Measurements from ENCODE around the gene LRRC34. TPM values are rescaled to one million over a fixed set of nuclear protein-coding genes. Genes with fewer than 3 reads are reported as not detected.

LRRC34 gene
- total RNA-seq = 3.4 and 3.8 TPM in 2 replicates

DNA sequence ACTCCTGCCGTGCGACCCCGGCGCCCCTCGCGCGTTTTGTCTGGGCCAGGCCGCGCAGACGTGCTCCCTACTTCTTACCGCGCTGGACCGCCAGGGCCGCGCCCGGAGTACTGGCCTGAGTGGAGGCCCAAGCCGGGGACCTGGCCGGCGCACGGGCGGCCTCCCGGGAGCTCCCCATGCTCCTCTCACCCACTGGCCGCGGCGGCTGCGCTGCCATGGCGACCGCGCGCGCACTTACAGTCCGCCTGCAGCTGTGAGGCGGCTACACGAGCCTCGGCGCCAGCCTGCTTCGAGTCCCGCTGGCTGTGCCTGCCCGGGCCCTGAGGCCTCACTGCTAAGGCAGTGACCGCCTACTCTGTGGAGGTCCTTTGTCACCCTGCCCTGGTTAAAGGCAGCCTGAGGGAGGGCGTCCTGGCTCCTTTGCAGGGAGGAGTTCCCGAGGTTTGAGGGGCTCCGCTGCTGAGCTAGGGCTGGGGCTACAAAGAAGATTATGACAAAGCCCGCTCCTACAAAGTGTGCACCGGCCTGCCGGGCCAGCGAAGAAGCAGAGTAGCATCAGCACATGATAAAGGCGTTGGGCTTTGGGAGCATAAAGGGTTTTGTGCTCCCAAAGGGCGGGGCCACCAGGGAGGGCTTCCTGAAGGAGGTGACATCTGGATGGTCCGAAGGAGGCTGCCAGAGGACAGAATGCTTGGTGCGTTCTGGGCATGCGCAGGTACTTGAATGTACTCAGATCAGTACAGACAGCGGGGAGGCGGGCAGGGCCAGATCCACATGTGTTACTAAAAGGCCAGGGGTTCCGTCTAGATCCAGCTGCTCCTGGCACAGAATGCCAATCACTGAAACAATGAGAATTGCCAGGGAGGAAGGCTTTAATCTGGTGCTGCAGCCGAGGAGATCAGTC, at the start of gene LRRC34, which contains the start of gene LRRIQ4:
LRRC34 (minus strand) TSS at position 573 of the 904 bp plus-strand sequence; CDS start at position 217, 356 bp downstream.
LRRIQ4 (plus strand) TSS at position 539 of the 904 bp plus-strand sequence. CDS start 9,052 bp downstream, outside the sequence.

DNA sequence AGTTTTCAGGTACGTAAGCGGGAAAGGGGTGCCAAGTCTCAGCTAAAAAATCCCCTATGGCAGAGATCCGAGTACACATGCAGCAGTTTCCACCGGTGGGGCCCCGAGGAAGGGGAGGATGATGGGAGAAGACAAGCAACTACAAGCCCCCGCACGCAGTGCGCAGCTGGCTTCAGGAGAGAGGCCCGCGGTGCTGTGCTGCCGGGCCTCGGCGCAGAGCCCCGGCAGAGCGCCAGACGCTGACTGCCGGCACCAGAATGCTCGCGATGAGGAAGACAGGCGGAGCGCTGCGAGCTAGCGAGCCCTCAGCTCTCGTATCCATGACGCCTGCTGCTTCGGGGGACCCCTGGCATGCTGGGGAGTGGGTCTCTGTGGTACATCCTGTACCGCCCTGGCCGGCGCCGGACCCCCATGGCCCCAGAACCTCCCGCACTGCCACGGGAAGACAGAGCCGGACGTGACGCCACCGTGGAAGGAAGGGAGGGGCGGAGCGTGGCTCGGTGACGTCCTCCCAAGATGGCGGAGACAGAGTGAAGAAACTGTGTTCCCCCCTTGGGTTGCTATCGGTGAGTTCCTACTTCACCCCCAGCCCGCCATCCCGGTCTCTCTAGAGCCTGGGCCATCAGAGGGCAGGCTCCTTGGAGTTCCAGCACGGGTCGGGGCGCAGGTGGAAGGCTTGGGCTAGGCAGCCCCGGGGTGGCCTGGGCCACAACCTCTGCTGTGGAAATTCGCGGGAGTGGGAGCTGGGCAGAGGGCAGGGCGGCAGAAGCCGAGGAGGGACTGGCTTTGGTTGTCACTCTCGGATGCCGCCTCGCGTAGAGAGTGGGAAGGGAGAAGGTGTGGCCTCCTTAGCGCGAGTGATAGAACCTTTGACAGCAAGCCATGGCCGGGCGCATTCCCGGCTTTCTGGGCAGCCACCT, 39.5 kb downstream of the LRRC34 start, which contains the start of gene MYNN:
MYNN (plus strand) TSS at position 500 of the 920 bp plus-strand sequence. CDS start 900 bp downstream, outside the sequence.

GRCh38 chr3:169769287-169770181, 43.2 kb downstream of the LRRC34 start, which contains the start of gene ACTRT3:
TSS of gene ACTRT3 (minus strand) at chr3:169769561. CDS start at chr3:169769520, 41 bp downstream.

GRCh38 chr3:169764882-169765612, 47.7 kb downstream of the LRRC34 start, which contains the start of gene TERC:
TSS of gene TERC (minus strand) at chr3:169765060.

Other genes starting within 250 kb of the LRRC34 start
- 44.1 and 44.6 TPM in 2 replicates for gene MECOM, start 149.2 kb downstream of the LRRC34 start, total RNA-seq
- 36.7 and 65.9 TPM in 2 replicates for gene TERC, start 47.8 kb downstream of the LRRC34 start, total RNA-seq
- gene ACTRT3, start 43.3 kb downstream of the LRRC34 start, total RNA-seq = 5.8 and 6.1 TPM in 2 replicates
- gene MYNN, start 39.5 kb downstream of the LRRC34 start, total RNA-seq = 22.1 and 25.6 TPM in 2 replicates
- gene LRRIQ4, start within 50 bp of the LRRC34 start, total RNA-seq = 0.06 TPM in 1 of 2 replicates, not detected in the other
- not detected in 2 replicates for gene LRRC31, start 57.0 kb upstream of the LRRC34 start, total RNA-seq
- not detected in 2 replicates for gene SAMD7, start 98.7 kb upstream of the LRRC34 start, total RNA-seq
- 62.1 and 65.7 TPM in 2 replicates for gene SEC62, start 153.9 kb upstream of the LRRC34 start, total RNA-seq
- 0.56 and 0.92 TPM in 2 replicates for gene GPR160, start 225.1 kb upstream of the LRRC34 start, total RNA-seq

Measured in aortic smooth muscle cell (primary cell).